HG03280 (cell line): Measurements from ENCODE around the gene ACVR1C.
"Not testable (repeated sequence)": the region's sequence is repeated elsewhere in the genome, so short reads cannot be mapped to it uniquely, and the experiment has no call there.

Experiments
- ATAC-seq: cut with Tn5 transposase; IDR thresholded peaks from one replicate; pipeline ENCODE4 v1.9.1; 2021; ENCODE audit warnings: mild to moderate bottlenecking, moderate library complexity; ENCODE audit not compliant: unreplicated experiment

ACVR1C gene

DNA sequence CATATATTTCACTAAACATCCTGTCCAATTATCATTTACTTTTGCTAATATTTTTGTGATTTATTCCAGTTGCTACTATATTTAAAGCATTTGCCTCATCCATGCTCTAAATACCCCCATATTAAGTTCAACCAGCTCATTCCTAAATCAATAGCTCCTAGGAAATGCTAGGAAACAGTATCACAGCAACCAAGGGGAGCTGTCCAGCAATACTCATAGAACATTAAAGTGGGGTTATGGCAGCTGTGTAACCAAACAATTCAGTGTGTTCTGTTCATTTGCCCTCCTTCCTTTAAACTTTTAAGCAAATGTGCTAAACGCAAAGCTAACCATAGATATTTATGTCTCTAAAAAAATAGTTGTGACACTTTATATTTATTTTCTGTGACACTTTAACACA, 41.1 kb downstream of the ACVR1C start:
- no peak for ATAC-seq

DNA sequence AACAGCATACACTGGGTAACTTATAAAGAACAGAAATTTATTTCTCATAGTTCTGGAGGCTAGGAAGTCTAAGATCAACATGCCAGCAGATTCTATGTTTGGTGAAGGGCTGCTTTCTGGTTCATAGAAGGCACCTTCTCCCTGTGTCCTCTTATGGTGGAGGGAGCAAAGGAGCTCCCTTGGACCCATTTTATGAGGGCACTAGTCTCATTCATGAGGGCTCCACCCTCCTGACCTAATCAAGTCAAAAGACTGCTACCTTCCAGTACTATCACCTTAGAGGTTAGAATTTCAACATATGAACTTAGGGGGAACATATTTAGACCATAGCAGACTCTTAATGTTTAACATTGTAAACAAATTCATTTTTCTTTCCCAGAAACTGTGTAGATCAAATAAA, 54.5 kb downstream of the ACVR1C start:
- ATAC-seq = no peak

DNA sequence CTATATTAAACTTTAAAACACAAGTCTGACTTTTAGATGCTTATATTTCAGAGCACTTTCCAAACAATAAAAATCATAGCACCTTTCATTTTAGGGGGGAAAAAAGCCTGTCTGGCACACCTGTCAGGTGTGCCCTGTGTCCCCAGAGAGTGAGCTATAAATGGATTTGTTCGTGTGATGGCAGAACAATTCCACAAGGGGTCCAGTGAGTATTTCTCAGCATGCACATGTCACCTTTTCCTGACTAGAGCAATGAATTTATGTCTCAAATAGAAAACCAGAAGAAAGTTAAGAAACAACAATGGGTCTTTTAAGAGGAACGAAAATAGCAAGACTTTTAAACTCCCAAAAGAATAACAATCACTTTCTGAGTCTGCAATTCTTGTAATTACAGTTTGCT, 55.9 kb downstream of the ACVR1C start:
- peak; percentile 79 for ATAC-seq

DNA sequence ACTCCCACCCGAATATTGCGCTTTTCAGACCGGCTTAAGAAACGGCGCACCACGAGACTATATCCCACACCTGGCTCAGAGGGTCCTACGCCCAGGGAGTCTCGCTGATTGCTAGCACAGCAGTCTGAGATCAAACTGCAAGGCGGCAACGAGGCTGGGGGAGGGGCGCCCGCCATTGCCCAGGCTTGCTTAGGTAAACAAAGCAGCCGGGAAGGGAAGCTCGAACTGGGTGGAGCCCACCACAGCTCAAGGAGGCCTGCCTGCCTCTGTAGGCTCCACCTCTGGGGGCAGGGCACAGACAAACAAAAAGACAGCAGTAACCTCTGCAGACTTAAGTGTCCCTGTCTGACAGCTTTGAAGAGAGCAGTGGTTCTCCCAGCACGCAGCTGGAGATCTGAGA, 62.0 kb downstream of the ACVR1C start:
- not testable (repeated sequence) for ATAC-seq

DNA sequence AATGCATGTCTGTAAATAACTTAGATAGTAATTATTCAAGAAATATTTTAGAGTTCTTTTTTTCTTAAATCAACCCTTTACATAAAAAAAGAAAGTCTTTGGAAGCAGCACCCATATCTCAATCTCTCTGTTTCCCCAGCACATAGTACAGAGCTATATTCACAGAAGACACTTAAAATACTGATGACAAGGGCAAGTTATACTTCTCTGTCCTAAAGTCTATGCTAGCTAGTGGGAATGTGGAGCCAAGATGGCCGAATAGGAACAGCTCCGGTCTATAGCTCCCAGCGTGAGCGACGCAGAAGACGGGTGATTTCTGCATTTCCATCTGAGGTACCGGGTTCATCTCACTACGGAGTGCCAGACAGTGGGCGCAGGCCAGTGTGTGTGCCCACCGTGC, 62.6 kb downstream of the ACVR1C start:
- not testable (repeated sequence) for ATAC-seq

DNA sequence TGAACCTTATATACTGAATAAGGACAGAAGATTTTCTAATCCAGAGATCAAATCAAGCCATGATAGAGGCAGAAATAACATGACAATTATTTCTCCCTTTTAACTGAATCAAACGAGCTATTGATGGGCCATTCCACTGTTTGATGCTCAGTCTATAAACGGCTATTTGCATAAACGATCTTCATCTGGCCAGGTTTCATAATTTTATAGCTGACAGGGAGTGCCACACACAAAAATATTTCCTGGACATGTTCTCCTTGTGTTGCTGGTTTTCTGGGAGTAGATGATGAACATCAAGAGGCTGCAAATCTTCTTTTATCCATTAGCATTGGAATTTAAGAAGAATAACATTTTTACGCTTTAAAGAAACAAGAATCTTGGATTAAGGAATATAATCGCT, 63.1 kb downstream of the ACVR1C start:
- no peak for ATAC-seq

DNA sequence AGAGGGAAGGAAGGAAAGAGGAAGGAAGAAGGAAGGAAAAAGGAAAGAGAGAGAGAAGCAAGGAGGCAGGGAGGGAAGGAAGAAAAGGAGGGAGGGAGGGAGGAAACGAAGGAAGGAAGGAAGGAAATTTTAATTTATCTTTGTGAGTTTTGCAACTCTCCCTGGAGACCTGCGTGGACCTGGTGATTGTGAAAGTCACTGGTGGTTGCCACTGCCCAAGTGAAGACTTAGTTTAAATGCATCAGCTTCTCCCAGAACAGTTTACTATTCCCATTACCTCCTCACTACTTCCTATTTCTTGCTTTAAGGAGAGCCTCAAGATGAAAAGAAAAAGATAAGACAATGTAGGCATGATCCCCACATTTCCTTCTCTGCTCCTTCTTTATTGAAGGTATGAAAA, 68.8 kb downstream of the ACVR1C start:
- ATAC-seq = no peak

DNA sequence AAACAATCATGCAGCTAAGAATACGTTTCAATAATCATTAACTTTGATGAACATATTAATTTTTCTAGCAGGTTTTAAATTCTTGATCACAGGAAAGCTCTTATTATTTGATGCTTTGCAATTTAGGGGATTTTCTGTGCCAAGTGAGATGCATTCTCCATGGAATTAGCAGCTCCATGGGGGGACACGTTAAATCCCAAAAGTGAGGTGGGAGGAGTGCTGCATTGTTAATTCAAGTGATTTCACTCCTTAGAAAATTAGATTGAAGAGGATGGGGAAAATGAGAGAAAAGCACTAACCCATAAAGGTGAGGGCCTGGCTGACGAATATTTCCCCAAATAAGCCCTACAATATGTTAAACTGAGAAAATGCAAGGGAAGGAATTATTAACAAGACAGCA, 69.2 kb downstream of the ACVR1C start:
- ATAC-seq = no peak

DNA sequence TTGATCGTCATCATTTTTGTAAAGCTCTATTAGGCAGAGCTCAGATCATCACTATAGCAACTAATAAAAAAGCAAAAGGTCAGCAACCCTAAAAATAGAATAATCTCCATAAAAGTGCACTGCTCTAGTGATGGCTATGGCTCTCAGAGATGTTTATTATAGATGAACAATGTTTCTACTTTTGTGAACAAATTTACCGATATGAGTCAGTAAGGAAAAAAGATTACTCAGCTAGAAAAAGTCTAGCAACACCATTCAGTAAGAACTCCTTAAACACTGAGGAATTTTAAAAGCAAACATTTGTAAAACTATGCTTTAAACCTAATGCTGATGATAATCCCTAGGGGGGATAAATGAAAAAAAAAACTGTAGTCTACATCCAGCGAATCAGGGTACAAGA, 69.6 kb downstream of the ACVR1C start:
- no peak for ATAC-seq

DNA sequence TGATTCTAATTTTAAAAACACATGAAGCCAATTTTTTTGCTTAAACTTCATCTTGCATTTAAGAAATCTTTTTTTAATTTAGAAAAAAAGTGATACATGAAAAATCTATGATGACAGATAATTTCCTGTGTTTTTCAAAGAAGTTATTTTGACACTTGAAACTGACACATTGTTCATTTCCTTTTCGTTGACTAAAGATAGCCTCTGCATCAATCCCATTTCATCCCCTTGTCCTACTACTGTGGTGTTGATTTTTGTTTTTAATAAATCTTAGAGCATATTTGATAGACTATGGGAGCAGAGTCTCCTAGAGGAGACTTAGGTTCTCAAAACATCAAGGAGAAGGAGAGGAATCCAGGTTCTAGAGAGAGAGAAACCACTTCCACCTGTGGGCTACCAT, 70.9 kb downstream of the ACVR1C start:
- no peak for ATAC-seq

DNA sequence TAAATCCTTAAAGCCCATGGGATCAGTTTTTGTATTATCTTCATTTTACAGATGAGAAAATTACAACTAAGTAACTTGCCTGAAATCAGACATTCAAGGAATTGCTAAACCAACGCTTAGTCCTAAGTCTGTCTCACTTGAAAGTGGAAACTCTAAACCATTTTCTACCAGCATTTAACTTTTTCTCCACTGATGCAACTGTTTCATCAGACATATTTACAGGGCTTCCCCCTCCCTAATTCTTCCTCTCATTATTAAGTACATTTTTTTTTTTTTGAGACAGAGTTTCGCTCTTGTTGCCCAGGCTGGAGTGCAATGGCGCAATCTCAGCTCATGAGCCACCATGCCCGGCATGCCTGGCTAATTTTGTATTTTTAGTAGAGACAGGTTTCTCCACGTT, 88.6 kb downstream of the ACVR1C start:
- no peak for ATAC-seq

DNA sequence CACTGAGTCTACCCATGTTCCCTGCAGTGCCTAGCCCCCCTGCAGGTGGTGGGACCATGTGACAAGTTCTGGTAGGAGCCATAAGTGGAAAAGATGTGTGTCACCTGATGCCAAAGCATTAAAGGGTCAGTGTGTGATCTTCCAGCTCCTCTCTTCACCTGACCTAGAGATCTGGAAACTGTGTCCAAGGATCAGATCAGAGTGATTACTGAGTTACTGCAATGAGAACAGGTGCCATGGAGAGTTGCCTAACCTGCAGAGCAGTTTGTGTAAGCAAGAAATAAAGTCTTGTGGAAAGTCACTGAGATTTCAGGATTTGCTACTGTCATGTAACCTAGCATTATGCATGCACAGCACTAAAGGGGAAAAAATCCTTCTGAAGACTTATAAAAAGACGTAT, 90.6 kb downstream of the ACVR1C start:
- no peak for ATAC-seq

DNA sequence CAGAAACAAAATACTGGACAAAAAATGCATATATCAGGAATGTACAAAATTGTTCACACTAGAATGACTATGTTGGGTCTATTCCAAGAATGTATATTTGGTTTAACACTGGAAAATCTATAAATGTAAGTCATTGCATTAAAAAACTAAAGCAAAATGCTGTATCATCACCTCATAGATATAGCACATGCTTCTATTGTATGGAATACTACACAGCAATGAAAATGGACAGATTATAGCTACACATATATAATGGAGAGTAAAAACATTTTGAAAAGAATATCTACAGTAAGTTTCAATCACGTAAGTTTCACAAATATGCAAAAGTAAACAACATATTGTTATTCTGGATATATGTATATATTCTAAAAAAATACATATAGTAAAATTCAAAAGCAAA, 91.8 kb downstream of the ACVR1C start:
- no peak for ATAC-seq

DNA sequence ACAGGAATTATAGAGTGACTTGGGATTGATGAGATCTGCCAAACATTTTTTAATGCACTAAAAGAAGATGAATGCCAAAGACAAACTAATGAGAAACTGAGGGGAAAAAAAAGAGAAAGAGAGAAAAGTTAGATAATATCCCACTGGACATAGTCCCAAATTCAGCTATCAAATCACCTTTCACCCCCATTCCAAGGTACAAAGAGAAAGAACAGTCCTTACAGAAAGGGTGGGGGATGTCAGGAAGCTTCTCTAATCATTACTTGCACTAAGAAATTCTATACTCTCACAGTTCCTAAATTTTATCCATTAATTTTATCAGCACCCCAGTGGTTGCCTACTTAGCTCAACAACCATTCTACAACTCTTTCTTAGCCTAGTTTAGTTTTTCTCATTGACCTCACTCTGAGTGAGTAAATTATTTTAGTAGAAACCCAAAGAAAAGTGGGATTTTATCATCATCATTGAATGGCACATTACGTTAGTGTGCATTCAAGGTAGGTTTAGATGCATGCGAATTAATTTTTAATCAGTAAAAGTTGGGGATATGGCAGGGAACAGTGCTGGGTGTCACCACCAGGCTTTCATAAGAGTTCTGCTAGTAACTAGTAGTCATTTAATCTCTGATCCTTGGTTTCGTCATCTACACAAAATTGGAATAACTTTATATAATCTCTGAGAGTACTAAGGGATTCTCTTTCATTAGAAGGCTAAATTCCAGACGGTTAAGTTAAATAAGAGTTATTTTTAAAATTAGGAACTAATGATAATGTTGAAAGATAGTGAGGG, 99.5 kb downstream of the ACVR1C start:
- ATAC-seq = no peak

DNA sequence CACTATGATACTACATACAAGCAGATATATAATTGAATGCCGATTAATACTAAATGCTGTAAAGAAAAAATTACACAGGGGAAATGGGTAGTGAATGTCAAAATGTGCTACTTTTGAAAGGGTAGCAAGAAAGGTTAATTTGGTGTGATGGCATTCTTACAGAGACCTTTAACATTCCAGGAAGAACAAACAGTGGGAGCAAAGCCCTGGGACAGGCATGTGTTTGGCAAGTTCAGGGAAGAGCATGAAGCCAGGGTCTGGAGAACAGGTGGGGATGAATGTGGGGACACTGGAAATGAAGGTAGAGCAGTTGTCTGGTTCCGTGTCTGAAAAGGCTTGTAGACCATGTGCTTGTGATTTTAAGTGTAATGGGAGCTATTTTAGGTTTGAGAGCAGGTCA, 102.6 kb downstream of the ACVR1C start:
- ATAC-seq = no peak

DNA sequence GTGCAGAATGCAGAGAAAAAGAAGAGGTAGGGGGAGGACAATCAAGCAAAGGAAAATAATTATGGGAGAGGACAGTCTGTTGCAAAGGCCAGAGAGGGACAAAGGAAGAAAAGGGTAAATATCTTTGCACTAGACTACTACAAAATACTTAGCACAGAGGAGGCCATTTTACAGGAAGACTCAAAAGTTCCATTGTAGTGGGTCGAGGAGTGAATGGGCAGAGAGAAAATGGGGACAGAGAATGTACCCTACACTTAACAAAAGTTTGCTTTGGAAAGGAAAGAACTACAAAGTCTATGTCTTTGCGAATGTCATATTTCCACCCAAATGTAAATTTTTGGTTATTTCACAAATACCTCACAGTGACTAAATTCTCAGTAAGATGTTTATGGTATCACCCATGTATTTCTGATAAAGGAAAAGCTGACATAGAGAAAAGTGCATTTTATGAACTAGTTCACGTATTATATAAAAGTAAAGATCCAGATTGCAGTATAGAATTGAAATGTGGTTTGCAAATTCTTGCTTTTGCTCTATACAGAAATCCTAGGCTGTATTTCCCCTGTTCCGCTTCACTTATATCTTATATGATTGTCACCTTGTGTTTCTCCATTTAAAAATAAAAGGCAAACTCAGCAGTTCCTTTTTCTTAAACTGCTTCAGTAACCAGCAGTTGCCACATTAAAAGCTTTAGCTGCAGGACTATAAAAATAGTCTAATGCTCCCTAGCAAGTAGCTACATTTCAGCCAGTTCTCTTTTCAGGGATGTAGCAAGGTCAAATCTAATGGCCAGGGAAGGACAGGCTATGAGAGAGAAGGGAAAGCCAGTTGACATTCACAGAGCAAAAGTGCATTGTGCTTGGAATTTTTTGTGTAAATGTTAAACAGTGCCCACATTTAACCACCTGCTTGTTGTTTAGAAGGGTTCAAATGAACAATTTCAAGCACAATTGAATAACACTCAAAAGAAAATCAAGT, 105.1 kb downstream of the ACVR1C start:
- no peak for ATAC-seq

DNA sequence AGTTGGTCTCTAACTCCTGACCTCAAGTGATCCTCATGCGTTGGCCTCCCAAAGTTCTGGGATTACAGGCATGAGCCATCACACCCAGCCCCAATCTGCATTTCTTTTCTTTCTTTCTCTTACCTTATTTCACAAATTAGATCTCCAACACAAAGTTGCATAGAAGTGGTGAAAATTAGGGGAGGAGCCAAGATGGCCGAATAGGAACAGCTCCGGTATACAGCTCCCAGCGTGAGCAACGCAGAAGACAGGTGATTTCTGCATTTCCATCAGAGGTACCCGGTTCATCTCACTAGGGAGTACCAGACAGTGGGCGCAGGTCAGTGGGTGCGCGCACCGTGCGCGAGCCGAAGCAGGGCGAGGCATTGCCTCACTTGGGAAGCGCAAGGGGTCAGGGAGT, 113.7 kb downstream of the ACVR1C start:
- ATAC-seq = not testable (repeated sequence)

DNA sequence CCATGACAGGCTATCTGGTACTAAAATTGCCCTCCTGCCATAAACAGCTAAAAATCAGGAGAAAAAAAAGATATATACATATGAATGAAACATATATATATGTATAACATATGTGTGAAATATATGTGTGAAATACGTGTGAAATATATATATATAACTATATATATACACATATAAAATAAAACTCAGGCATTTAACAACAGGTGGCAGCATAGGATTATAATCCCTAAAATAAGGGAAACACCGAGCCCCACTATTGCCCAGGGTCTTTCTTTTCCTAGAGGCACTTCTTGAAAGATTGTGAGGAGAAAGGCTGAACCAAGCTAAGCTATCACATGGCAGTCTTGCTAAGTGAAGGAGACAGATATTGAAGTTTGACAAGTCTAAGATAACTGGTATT, 118.9 kb downstream of the ACVR1C start:
- no peak for ATAC-seq

DNA sequence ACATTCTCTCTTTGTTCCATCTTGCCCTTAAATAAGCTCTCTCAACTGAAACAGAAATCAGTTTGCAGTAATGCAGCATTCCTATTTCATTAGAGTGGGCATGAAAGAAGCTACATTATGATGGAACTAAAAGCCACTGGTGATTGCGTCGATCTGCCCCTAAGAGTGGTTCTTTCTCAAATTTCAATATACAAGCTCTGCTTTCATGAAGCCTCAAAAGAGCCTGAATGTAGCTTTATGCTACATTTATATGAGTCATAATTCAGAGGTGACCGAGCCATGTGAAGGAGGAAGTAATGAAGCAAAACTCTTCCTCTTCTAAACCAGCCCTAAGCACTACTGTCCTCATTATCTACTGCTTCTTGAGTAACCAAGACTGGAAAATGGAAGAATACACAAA, 120.0 kb downstream of the ACVR1C start:
- no peak for ATAC-seq

DNA sequence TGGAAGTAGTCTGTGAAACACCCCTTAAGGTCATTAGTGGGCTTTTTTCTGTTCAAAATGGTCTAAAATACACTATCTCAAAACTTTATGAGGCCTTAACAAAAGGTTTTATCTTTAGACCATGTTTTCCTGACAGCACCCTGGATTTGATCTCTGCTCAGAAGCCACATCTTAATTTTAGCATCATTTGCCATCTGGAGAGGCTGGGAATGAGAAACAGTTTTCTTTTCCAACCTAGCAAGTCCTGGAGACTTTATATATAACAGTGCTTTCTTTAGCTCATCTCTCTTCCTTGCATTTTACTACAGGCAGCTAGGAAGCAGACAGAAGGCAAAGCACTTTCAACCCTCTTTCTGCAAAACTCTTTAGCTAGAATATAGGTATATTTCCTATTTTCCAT, 122.1 kb downstream of the ACVR1C start:
- no peak for ATAC-seq

DNA sequence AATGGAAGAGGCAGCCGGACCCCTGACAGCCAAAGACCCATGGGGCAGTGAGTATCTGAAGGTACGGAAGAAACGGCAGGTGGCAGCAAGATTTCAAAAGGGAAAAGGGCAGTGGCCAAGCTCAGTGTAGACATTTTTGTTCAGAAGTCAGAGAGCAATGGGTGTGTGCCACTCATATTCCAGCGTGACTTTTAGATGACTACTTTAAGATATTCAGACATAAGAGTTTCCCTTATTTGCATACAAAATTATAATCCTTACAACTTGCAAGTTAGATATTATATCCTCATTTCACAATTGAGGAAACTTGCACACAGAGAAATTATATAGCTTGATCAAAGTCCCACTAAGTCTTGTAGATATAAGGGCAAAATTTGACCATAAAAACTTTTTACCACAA, 124.0 kb downstream of the ACVR1C start:
- no peak for ATAC-seq

DNA sequence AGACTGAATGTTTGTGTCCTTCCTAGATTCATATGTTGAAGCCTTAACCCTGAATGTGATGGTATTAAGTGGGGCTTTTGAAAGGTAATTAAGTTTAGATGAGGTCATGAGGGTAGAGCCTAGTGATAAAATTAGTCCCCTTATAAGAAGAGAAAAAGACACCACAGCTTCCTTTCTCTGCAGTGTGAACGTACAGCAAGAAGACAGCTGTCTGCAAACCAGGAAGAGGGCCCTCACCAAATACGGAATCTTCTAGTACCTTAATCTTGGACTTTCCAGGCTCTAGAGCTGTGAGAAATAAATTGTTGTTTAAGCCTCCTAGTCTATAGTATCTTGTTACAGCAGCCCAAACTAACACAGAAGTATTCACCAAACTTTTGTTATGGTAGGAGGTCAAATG, 127.6 kb downstream of the ACVR1C start:
- ATAC-seq = no peak
